GM23338 (cell line): ENCODE measurements around the gene UBE2R2. TPM values are rescaled to one million over a fixed set of nuclear protein-coding genes. Genes with fewer than 3 reads are reported as not detected.
A peak's percentile ranks its signal among the peaks of the same experiment; 100 is the strongest.
"Not testable (repeated sequence)": the region's sequence is repeated elsewhere in the genome, so short reads cannot be mapped to it uniquely, and the experiment has no call there.

Source experiments
- ATAC-seq: fragments of 200-7000 bp; cut with Tn5 transposase; 3 replicates; pipeline ENCODE4 v1.9.1; 2020
- DNase-seq: peaks from one replicate; pipeline ENCODE4 v3.0.0-alpha.2; 2015; ENCODE audit warnings: low spot score
- H2AFZ ChIP-seq: fragments of 200-600 bp; sonication (generic); 2 replicates; pipeline ENCODE4 v1.8.0; 2016; ENCODE audit warnings: antibody characterized with exemption, mild to moderate bottlenecking, moderate library complexity
- H3F3A ChIP-seq: fragments of 200-600 bp; sonication (generic); replicated peaks from 2 replicates; pipeline ENCODE4 v1.8.0; 2017; ENCODE audit warnings: antibody characterized with exemption, mixed run types, low read depth
- H3K27ac ChIP-seq: fragments of 200-600 bp; sonication (generic); 2 replicates; pipeline ENCODE4 v1.6.1; 2016; ENCODE audit warnings: low read depth
- H3K27me3 ChIP-seq: fragments of 200-600 bp; sonication (generic); 2 replicates; pipeline ENCODE4 v1.8.0; 2016; ENCODE audit warnings: mild to moderate bottlenecking, mixed run types, moderate library complexity; ENCODE audit not compliant: insufficient read depth
- H3K36me3 ChIP-seq: fragments of 200-600 bp; sonication (generic); 2 replicates; pipeline ENCODE4 v1.8.0; 2016; ENCODE audit warnings: mild to moderate bottlenecking; ENCODE audit not compliant: insufficient read depth
- H3K4me1 ChIP-seq: fragments of 200-600 bp; sonication (generic); 2 replicates; pipeline ENCODE4 v1.8.0; 2016; ENCODE audit warnings: mild to moderate bottlenecking, moderate library complexity; ENCODE audit not compliant: insufficient read depth
- H3K4me2 ChIP-seq: fragments of 200-600 bp; sonication (generic); 2 replicates; pipeline ENCODE4 v1.7.1; 2017; ENCODE audit warnings: mixed run types
- H3K4me3 ChIP-seq: fragments of 200-600 bp; sonication (generic); 2 replicates; pipeline ENCODE4 v1.6.1; 2016; ENCODE audit warnings: mixed run types
- H3K79me2 ChIP-seq: fragments of 200-600 bp; sonication (generic); replicated peaks from 2 replicates; pipeline ENCODE4 v1.8.0; 2017; ENCODE audit warnings: mild to moderate bottlenecking; ENCODE audit not compliant: insufficient read depth
- H3K9me2 ChIP-seq: fragments of 200-600 bp; sonication (generic); 2 replicates; pipeline ENCODE4 v1.8.0; 2017; ENCODE audit not compliant: insufficient read depth
- H4K20me1 ChIP-seq: fragments of 200-600 bp; sonication (generic); replicated peaks from 2 replicates; pipeline ENCODE4 v1.8.0; 2017; ENCODE audit warnings: mild to moderate bottlenecking; ENCODE audit not compliant: insufficient read depth
- H3K27ac Mint-ChIP-seq: 2 replicates; pipeline ENCODE4 v1.8.0; 2020; ENCODE audit warnings: inconsistent platforms, mild to moderate bottlenecking, moderate library complexity, mixed read lengths
- H3K27me3 Mint-ChIP-seq: 3 replicates; pipeline ENCODE4 v1.8.0; 2022; ENCODE audit warnings: low read depth, mild to moderate bottlenecking, moderate library complexity, mixed read lengths, inconsistent platforms; ENCODE audit not compliant: insufficient read depth, poor library complexity
- H3K36me3 Mint-ChIP-seq: 3 replicates; pipeline ENCODE4 v1.8.0; 2021; ENCODE audit warnings: low read depth, mild to moderate bottlenecking, inconsistent platforms, moderate library complexity, mixed read lengths
- H3K4me1 Mint-ChIP-seq: 3 replicates; pipeline ENCODE4 v1.8.0; 2020; ENCODE audit warnings: mild to moderate bottlenecking, inconsistent platforms, mixed read lengths
- H3K4me3 Mint-ChIP-seq: 3 replicates; pipeline ENCODE4 v1.8.0; 2021; ENCODE audit warnings: moderate library complexity, mild to moderate bottlenecking, inconsistent platforms, mixed read lengths
- H3K9me3 Mint-ChIP-seq: 3 replicates; pipeline ENCODE4 v1.8.0; 2020; ENCODE audit warnings: moderate library complexity, mild to moderate bottlenecking, inconsistent platforms, mixed read lengths
- CREB1 ChIP-seq: fragments of 250-450 bp; sonication (Bioruptor Pico); IDR thresholded peaks from 2 replicates; pipeline ENCODE4 v1.5.0; 2020; ENCODE audit warnings: low read depth, mild to moderate bottlenecking, moderate library complexity
- CTCF ChIP-seq, 2 experiments: fragments of 200-600 bp in 1 of 2; sonication (generic) in 1 of 2; conservative IDR thresholded peaks; 2 replicates each; pipeline versions ENCODE4 v1.5.1 to v1.6.1; 2016 to 2017; ENCODE audit warnings: antibody characterized with exemption in 2 of 2, low read depth in 2 of 2, mild to moderate bottlenecking in 2 of 2, moderate library complexity in 1 of 2
- EZH2 ChIP-seq: fragments of 200-600 bp; sonication (generic); IDR thresholded peaks from one replicate; pipeline ENCODE4 v1.8.0; 2017; ENCODE audit warnings: antibody characterized with exemption, mild to moderate bottlenecking, low read depth; ENCODE audit not compliant: unreplicated experiment
- NANOG ChIP-seq: IDR thresholded peaks from 2 replicates; pipeline ENCODE4 v1.6.1; 2016; ENCODE audit warnings: antibody characterized with exemption, borderline replicate concordance
- REST ChIP-seq: IDR thresholded peaks from one replicate; pipeline ENCODE4 v1.6.1; 2018; ENCODE audit warnings: antibody characterized with exemption; ENCODE audit not compliant: unreplicated experiment
- STAT1 ChIP-seq: IDR thresholded peaks from one replicate; pipeline ENCODE4 v1.6.1; 2016; ENCODE audit warnings: antibody characterized with exemption; ENCODE audit not compliant: unreplicated experiment
- ZNF114 ChIP-seq: fragments of 250-450 bp; sonication (Bioruptor Pico); IDR thresholded peaks from 2 replicates; pipeline ENCODE4 v1.5.0; 2020; ENCODE audit warnings: mild to moderate bottlenecking, moderate library complexity
- polyA plus RNA-seq: library from polyadenylated mRNA; unstranded; fragments of >200 nt; fragmentation: Nextera tagmentation; extraction: Ambion mirVana; gene quantifications from 2 replicates; pipeline ENCODE4 v1.2.1, GENCODE V29; 2016
- total RNA-seq: library from RNA; depleted of rRNA; stranded (reverse); fragments of >200 nt; shearing (Covaris generic); gene quantifications from 2 replicates; pipeline ENCODE4 v1.2.3, GENCODE V29; 2014

The UBE2R2 gene
- total and polyA plus RNA-seq, 2 experiments from 2014 or later, result 23.4 to 32.5 TPM

GRCh38 chr9:33807156-33807555 lies 9.8 kb upstream of the UBE2R2 start:
- H4K20me1 ChIP-seq, ATAC-seq, H3K36me3 ChIP-seq, H3K9me2 ChIP-seq, H3K4me3 ChIP-seq, H3K36me3 Mint-ChIP-seq, H3K27me3 ChIP-seq, DNase-seq, H3K4me2 ChIP-seq, H3F3A ChIP-seq, H3K27me3 Mint-ChIP-seq, H3K27ac ChIP-seq, H3K4me1 Mint-ChIP-seq, H3K4me3 Mint-ChIP-seq, H3K9me3 Mint-ChIP-seq, H3K79me2 ChIP-seq, H3K4me1 ChIP-seq: not testable (repeated sequence)
- peak overlapping the region; percentile 84; the same call in 1 of the 2 replicates for H2AFZ ChIP-seq
- H3K27ac Mint-ChIP-seq, result peak overlapping the region; percentile 72; the same call in 1 of the 2 replicates

GRCh38 chr9:33808979-33809322 lies 8.0 kb upstream of the UBE2R2 start:
- H3K36me3 ChIP-seq, H3K9me2 ChIP-seq, H3K27me3 ChIP-seq, H2AFZ ChIP-seq, H3F3A ChIP-seq, H4K20me1 ChIP-seq, H3K27ac ChIP-seq, H3K79me2 ChIP-seq, H3K4me1 Mint-ChIP-seq, H3K4me3 Mint-ChIP-seq, H3K4me2 ChIP-seq, DNase-seq, H3K9me3 Mint-ChIP-seq, H3K27ac Mint-ChIP-seq, H3K4me3 ChIP-seq, H3K27me3 Mint-ChIP-seq, H3K36me3 Mint-ChIP-seq, ATAC-seq, H3K4me1 ChIP-seq: not testable (repeated sequence)

GRCh38 chr9:33809506-33809905 lies 7.5 kb upstream of the UBE2R2 start:
- Histone ChIP-seq H3K9me2 (no peaks in the 10 kb centered on the region), H3K4me3 (no peak overlapping the region), H4K20me1 (no peaks in the 10 kb centered on the region), H3K4me2 (no peak overlapping the region), H3K79me2 (no peaks in the 10 kb centered on the region), H3F3A (no peaks in the 10 kb centered on the region), H3K36me3 (no peaks in the 10 kb centered on the region), H3K27ac (no peak overlapping the region), H2AFZ (no peak overlapping the region), H3K27me3 (no peaks in the 10 kb centered on the region), H3K4me1 (no peaks in the 10 kb centered on the region)
- DNase-seq (no peak), ATAC-seq (no peak)
- Mint-ChIP-seq H3K9me3 (no peaks in the 10 kb centered on the region), H3K36me3 (no peaks in the 10 kb centered on the region), H3K4me1 (peaks cover 6% of the 10 kb centered on the region; the same call in 2 of the 3 replicates), H3K27ac (no peak overlapping the region), H3K4me3 (no peak overlapping the region), H3K27me3 (no peaks in the 10 kb centered on the region)
- TF ChIP-seq ZNF114, result no peak
- TF ChIP-seq CREB1 (CRISPR knock-in tag), result no peak
- TF ChIP-seq CTCF (conservative IDR thresholded peaks at IDR 0.05; ENCODE audit: low read depth in 2 of 2), result no peak
- TF ChIP-seq REST, result no peak
- no peak for TF ChIP-seq STAT1
- TF ChIP-seq EZH2, result no peak
- no peak for TF ChIP-seq NANOG
